Activated CD8-positive, alpha-beta T cell treated with anti-CD3 and anti-CD28 coated beads for 36 hours (primary cell): ENCODE data around the gene FASTKD2. TPM values are rescaled to one million over a fixed set of nuclear protein-coding genes. Genes with fewer than 3 reads are reported as not detected.

Experiments used
- ATAC-seq: fragments of 200-7000 bp; cut with Tn5 transposase; one replicate; pipeline ENCODE4 v1.10.0; 2021; ENCODE audit warnings: mild to moderate bottlenecking, moderate library complexity
- CTCF ChIA-PET: fragments of 350-600 bp; sonication (Branson Sonifier 250); formaldehyde crosslinking; loops from one replicate; lab custom pipeline; 2021; ENCODE audit warnings: antibody characterized with exemption; lab: Charles Lee
- POLR2A ChIA-PET: fragments of 350-600 bp; sonication (Branson Sonifier 250); formaldehyde crosslinking; loops from one replicate; lab custom pipeline; 2021; ENCODE audit warnings: antibody characterized with exemption; lab: Charles Lee
- DNase-seq: peaks from one replicate; pipeline ENCODE4 v3.0.0-alpha.2; 2020
- H3K27ac Mint-ChIP-seq: one replicate; pipeline ENCODE4 v1.8.0; 2021; ENCODE audit warnings: mild to moderate bottlenecking, mixed read lengths
- H3K27me3 Mint-ChIP-seq: one replicate; pipeline ENCODE4 v1.8.0; 2021; ENCODE audit warnings: mixed read lengths
- H3K36me3 Mint-ChIP-seq: one replicate; pipeline ENCODE4 v1.8.0; 2021; ENCODE audit warnings: low read depth, mixed read lengths
- H3K4me1 Mint-ChIP-seq: one replicate; pipeline ENCODE4 v1.8.0; 2021; ENCODE audit warnings: low read depth, mixed read lengths
- H3K4me3 Mint-ChIP-seq: one replicate; pipeline ENCODE4 v1.8.0; 2021; ENCODE audit warnings: mild to moderate bottlenecking, moderate library complexity, mixed read lengths
- H3K9me3 Mint-ChIP-seq: one replicate; pipeline ENCODE4 v1.8.0; 2021; ENCODE audit warnings: mixed read lengths
- intact Hi-C: fragments of 100-400 bp; cut with micrococcal nuclease; formaldehyde crosslinking; loops from one replicate; pipeline ENCODE4 v1.10.0; 2022
- total RNA-seq, 2 experiments: library from RNA; stranded (reverse); gene quantifications; one replicate each; pipeline ENCODE4 v1.2.3, GENCODE V29; 2021
- TF ChIP-seq, protein P1 (sequence below): fragments of 200-600 bp; IDR thresholded peaks from one replicate; pipeline ENCODE4 v1.8.0; 2022; ENCODE audit warnings: antibody characterized with exemption, mild to moderate bottlenecking

Gene FASTKD2
- total RNA-seq: 10 to 100 TPM; 32.8 to 33.7 TPM

DNA sequence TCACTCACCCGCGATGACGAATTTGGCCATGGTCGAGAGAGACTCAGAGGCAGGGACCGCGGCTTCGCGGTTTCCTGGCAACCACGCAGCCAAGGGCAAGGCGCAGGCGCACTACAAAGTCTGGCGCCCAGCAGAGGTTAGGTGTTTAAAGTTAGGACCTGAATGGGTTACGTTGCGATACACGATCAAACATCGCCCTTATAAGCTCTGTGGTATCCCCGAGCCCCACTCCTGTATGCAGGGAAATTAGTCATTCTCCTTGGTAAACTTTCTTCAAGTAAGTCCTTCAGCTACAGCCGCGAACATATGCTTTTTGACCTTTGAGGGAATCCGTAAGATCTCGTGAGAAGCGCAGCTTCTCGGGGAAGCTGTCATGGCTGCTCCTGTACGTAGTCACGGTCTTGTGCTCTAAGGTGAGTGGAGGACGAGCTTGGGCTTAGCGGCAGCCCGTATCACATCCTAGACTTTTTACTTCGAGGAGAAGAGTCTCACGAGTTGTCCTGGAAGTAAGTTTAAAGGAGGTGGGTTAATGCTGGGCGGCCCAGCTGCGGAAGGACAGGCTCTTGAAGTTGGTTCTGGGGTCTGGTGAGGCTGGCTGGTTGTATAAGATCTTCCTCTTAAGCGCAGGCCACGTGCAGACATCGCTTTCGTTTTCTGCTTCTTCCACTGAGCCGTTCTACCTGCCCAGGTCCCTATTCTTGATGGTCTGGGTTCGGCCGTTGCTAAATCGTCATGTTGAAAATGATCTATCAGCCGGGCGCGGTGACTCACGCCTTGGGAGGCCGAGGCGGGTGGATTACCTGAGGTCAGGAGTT is at the start of gene FASTKD2, which contains the start of gene MDH1B:
TSS of gene FASTKD2 (plus strand) at position 365 of the 815 bp plus-strand sequence. CDS start 1,088 bp downstream, outside the sequence.
TSS of gene MDH1B (minus strand) at position 87 of the 815 bp plus-strand sequence. CDS start at position 30, 57 bp downstream.
- H3K4me3 Mint-ChIP-seq: peak within 1 kb of the TSS; percentile 91
- DNase-seq (peak; percentile 93), ATAC-seq (peak; percentile 89)
- TF ChIP-seq, protein P1, sequence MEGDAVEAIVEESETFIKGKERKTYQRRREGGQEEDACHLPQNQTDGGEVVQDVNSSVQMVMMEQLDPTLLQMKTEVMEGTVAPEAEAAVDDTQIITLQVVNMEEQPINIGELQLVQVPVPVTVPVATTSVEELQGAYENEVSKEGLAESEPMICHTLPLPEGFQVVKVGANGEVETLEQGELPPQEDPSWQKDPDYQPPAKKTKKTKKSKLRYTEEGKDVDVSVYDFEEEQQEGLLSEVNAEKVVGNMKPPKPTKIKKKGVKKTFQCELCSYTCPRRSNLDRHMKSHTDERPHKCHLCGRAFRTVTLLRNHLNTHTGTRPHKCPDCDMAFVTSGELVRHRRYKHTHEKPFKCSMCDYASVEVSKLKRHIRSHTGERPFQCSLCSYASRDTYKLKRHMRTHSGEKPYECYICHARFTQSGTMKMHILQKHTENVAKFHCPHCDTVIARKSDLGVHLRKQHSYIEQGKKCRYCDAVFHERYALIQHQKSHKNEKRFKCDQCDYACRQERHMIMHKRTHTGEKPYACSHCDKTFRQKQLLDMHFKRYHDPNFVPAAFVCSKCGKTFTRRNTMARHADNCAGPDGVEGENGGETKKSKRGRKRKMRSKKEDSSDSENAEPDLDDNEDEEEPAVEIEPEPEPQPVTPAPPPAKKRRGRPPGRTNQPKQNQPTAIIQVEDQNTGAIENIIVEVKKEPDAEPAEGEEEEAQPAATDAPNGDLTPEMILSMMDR: no peak
- intact Hi-C loops: no loop called here
- H3K27ac Mint-ChIP-seq: peak within 1 kb of the TSS; percentile 98
- peaks cover 28% of the 10 kb centered on the region for H3K36me3 Mint-ChIP-seq
- no peaks in the 10 kb centered on the region for H3K27me3 Mint-ChIP-seq
- ChIA-PET POLR2A (interaction anchor here (0.6 to 1.6 kb wide), 9 partner anchors 11 to 765 kb away, joined by 3 to 6 read pairs (median 3); no protein-coding TSS in a partner anchor), CTCF (interaction anchor here (0.7 to 2.5 kb wide), 5 partner anchors 15 to 71 kb away, joined by 3 to 14 read pairs (median 3); no protein-coding TSS in a partner anchor)
- no peaks in the 10 kb centered on the region for H3K9me3 Mint-ChIP-seq
- peaks cover 36% of the 10 kb centered on the region for H3K4me1 Mint-ChIP-seq

DNA sequence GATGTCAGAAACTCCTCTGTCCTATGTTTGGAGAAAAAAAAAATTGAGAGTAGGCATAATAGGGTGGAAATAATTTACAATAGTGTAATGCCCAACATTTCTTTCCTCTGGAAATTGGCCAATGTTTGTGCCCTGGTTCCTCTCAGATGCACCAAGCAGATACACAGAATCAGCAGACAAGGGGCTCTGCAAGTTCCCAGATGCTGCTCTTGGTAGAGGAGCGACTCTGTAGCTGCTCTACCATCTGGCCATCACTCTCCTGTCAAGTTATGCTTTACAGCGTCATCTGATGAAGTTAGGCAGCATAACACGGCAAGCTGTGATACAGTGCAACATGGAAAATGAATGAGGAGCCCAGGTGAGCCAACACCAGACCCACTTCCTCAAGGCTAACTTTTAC is 48.8 kb upstream of the FASTKD2 start:
- Mint-ChIP-seq H3K4me1 (no peaks in the 10 kb centered on the region), H3K9me3 (no peaks in the 10 kb centered on the region), H3K27ac (no peak overlapping the region), H3K27me3 (peaks cover 13% of the 10 kb centered on the region), H3K36me3 (no peaks in the 10 kb centered on the region), H3K4me3 (no peak overlapping the region)
- ATAC-seq (no peak), DNase-seq (no peak)
- POLR2A ChIA-PET: interaction anchor here (0.6 kb wide), 1 partner anchor 26 kb away, joined by 3 read pairs; no protein-coding TSS in a partner anchor
- CTCF ChIA-PET: interaction anchor here (0.8 kb wide), 1 partner anchor 14 kb away, joined by 3 read pairs; no protein-coding TSS in a partner anchor
- intact Hi-C loops: no loop called here
- TF ChIP-seq, protein P1: no peak

DNA sequence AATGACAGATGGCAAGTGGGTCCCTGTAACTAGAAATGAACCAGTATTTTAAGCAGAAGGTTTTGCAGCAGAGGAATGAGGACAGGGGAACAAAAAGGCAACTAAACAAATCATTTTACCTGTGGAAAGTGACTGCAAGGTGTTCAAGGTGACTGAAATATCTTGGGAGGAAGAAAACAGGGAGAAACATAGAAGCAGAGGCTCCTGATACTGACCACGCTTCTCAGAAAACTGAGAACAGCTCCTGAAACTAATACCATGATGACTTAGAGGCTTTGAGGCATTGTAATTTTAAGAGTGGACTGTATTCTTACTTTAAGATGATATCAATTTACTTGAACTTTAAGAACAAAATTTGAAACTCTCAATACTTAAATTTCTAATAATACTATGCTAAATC is 47.1 kb upstream of the FASTKD2 start, which contains the start of gene DYTN:
TSS of gene DYTN (minus strand) at position 101 of the 400 bp plus-strand sequence. CDS start 117 bp downstream, outside the sequence.
- TF ChIP-seq, protein P1: no peak
- Mint-ChIP-seq H3K9me3 (peaks cover 3% of the 10 kb centered on the region), H3K27ac (no peak within 1 kb of the TSS), H3K36me3 (no peaks in the 10 kb centered on the region), H3K4me1 (no peaks in the 10 kb centered on the region), H3K27me3 (peaks cover 15% of the 10 kb centered on the region), H3K4me3 (no peak within 1 kb of the TSS)
- CTCF ChIA-PET: no interaction called here
- no peak for DNase-seq
- POLR2A ChIA-PET: no interaction called here
- no peak for ATAC-seq
- intact Hi-C loops: no loop called here

DNA sequence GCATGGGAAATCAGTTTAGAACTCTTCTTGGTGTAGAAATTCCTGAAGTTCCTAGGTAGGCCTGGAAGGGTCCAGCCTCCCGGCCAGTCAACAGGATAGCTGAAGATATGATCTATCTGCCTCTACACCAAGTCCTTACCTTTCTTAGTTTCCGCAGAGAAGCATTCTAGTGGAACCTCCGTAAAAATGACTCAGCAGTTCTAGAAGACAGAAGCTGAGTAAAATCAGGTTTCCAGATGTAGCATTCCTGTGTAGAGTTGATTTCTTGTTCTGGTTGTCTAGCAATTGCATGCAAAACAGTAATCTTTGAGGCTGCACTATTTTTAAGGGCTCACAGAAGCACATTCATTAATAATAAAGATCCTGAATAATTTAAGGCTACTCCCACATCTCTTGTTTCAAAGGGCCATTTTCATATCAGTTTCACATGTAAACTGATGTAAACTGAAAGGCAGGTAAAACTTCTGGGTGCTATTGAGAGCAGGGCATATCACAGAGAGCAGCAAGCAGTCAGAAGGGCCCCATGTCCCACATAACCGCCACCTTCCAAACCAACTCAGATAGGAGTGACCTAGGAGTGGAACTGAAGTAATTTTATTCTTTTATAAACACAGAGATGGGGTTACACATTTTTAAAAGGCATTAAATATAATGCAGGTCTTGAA is 44.0 kb upstream of the FASTKD2 start:
- Mint-ChIP-seq H3K27ac (no peak overlapping the region), H3K4me1 (no peaks in the 10 kb centered on the region), H3K9me3 (peaks cover 3% of the 10 kb centered on the region), H3K36me3 (no peaks in the 10 kb centered on the region), H3K4me3 (no peak overlapping the region), H3K27me3 (peaks cover 24% of the 10 kb centered on the region)
- ATAC-seq (no peak), DNase-seq (no peak)
- CTCF ChIA-PET: no interaction called here
- POLR2A ChIA-PET: no interaction called here
- TF ChIP-seq, protein P1: no peak
- intact Hi-C loops: no loop called here
